ENCODE measurements around the gene SH2B3.

Gene SH2B3

GRCh38 chr12:111431772-111432171, 26.0 kb downstream of the SH2B3 start:
- no peak for TF ChIP-seq CTCF (IDR thresholded peaks at IDR 0.05; ENCODE audit: extremely low read depth, missing control alignments)
- DNase-seq (ENCODE audit: low spot score) = no peak

GRCh38 chr12:111434049-111434448, 28.3 kb downstream of the SH2B3 start:
- no peak for TF ChIP-seq CTCF (IDR thresholded peaks at IDR 0.05; ENCODE audit: extremely low read depth, missing control alignments)

GRCh38 chr12:111434680-111435338, 29.1 kb downstream of the SH2B3 start:
- TF ChIP-seq CTCF (IDR thresholded peaks at IDR 0.05; ENCODE audit: extremely low read depth, missing control alignments) = no peak
- DNase-seq (ENCODE audit: low spot score) = peak; percentile 65

More at GRCh38 chr12:111434049-111434448, 28.3 kb downstream of the SH2B3 start:
- DNase-seq (ENCODE audit: low spot score) = no peak

- no peak for TF ChIP-seq CTCF (IDR thresholded peaks at IDR 0.05; ENCODE audit: extremely low read depth, missing control alignments)
- no peak for DNase-seq (ENCODE audit: low spot score)
These were observed 30.0 kb downstream of the SH2B3 start for GRCh38 chr12:111435661-111436201.

GRCh38 chr12:111436266-111436665, 30.5 kb downstream of the SH2B3 start:
- DNase-seq (ENCODE audit: low spot score) = no peak
- no peak for TF ChIP-seq CTCF (IDR thresholded peaks at IDR 0.05; ENCODE audit: extremely low read depth, missing control alignments)

- TF ChIP-seq CTCF (IDR thresholded peaks at IDR 0.05; ENCODE audit: extremely low read depth, missing control alignments) = no peak
- no peak for DNase-seq (ENCODE audit: low spot score)
These were observed 31.1 kb downstream of the SH2B3 start for GRCh38 chr12:111436811-111437210.

- DNase-seq (ENCODE audit: low spot score) = no peak
These were observed 32.2 kb downstream of the SH2B3 start for GRCh38 chr12:111437816-111438454.

More at GRCh38 chr12:111437816-111438454, 32.2 kb downstream of the SH2B3 start:
- no peak for TF ChIP-seq CTCF (IDR thresholded peaks at IDR 0.05; ENCODE audit: extremely low read depth, missing control alignments)
